ENCODE measurements around the gene PDIA6.

- TF ChIP-seq, protein P1, sequence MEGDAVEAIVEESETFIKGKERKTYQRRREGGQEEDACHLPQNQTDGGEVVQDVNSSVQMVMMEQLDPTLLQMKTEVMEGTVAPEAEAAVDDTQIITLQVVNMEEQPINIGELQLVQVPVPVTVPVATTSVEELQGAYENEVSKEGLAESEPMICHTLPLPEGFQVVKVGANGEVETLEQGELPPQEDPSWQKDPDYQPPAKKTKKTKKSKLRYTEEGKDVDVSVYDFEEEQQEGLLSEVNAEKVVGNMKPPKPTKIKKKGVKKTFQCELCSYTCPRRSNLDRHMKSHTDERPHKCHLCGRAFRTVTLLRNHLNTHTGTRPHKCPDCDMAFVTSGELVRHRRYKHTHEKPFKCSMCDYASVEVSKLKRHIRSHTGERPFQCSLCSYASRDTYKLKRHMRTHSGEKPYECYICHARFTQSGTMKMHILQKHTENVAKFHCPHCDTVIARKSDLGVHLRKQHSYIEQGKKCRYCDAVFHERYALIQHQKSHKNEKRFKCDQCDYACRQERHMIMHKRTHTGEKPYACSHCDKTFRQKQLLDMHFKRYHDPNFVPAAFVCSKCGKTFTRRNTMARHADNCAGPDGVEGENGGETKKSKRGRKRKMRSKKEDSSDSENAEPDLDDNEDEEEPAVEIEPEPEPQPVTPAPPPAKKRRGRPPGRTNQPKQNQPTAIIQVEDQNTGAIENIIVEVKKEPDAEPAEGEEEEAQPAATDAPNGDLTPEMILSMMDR (IDR thresholded peaks at IDR 0.05), result no peak
- TF ChIP-seq ZFX (IDR thresholded peaks at IDR 0.05; ENCODE audit: borderline replicate concordance), result no peak
Observed at GRCh38 chr2:10829299-10829698, 16.7 kb upstream of the PDIA6 start.

Measured in 22Rv1 (cell line).